ENCODE measurements around the gene PHF13. TPM values are rescaled to one million over a fixed set of nuclear protein-coding genes. Genes with fewer than 3 reads are reported as not detected.

The PHF13 gene
- total RNA-seq, 1 experiment from 2014 or later: 37.8 TPM

- BruUV-seq (replicated peaks): no TSS peak
- peak within 1 kb of the TSS; percentile 76 for H3K27ac ChIP-seq (ENCODE audit: low read depth, low read length, poor library complexity, severe bottlenecking)
- peak; percentile 91 for DNase-seq (ENCODE audit: low spot score)
- peaks cover 4% of the 10 kb centered on the region for H3K4me1 ChIP-seq (ENCODE audit: insufficient read depth, low read length, poor library complexity, severe bottlenecking)
- H3K9me3 ChIP-seq (ENCODE audit: low read depth, low read length, poor library complexity, severe bottlenecking): no peaks in the 10 kb centered on the region
- intact Hi-C loops (cut with micrococcal nuclease; ENCODE audit: unreplicated experiment): no loop called here
- CTCF ChIA-PET: interaction anchor here (0.7 kb wide), 1 partner anchor 610 kb away, joined by 3 read pairs; no protein-coding TSS in a partner anchor
- no peaks in the 10 kb centered on the region for H3K27me3 ChIP-seq (replicated peaks; ENCODE audit: insufficient read depth, low read depth, low read length, poor library complexity)
- H3K36me3 ChIP-seq (ENCODE audit: insufficient read depth, low read length, poor library complexity, severe bottlenecking): peaks cover 55% of the 10 kb centered on the region
- TF ChIP-seq, protein P1, sequence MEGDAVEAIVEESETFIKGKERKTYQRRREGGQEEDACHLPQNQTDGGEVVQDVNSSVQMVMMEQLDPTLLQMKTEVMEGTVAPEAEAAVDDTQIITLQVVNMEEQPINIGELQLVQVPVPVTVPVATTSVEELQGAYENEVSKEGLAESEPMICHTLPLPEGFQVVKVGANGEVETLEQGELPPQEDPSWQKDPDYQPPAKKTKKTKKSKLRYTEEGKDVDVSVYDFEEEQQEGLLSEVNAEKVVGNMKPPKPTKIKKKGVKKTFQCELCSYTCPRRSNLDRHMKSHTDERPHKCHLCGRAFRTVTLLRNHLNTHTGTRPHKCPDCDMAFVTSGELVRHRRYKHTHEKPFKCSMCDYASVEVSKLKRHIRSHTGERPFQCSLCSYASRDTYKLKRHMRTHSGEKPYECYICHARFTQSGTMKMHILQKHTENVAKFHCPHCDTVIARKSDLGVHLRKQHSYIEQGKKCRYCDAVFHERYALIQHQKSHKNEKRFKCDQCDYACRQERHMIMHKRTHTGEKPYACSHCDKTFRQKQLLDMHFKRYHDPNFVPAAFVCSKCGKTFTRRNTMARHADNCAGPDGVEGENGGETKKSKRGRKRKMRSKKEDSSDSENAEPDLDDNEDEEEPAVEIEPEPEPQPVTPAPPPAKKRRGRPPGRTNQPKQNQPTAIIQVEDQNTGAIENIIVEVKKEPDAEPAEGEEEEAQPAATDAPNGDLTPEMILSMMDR (conservative IDR thresholded peaks at IDR 0.05; ENCODE audit: low read depth, low read length): 0 out of 2 replicates have a peak, but pooled peaks have one; percentile 15
- TF ChIP-seq EZH2 (IDR thresholded peaks at IDR 0.05; ENCODE audit: borderline replicate concordance, low read depth, low read length, poor library complexity, severe bottlenecking): no peak
- H3K4me3 ChIP-seq (ENCODE audit: low read depth, low read length, poor library complexity, severe bottlenecking): peak within 1 kb of the TSS; percentile 64
- POLR2A ChIA-PET (ENCODE audit: low non-redundant PET): no interaction called here
Observed at GRCh38 chr1:6624710-6625583, 11.4 kb downstream of the PHF13 start, which contains the start of gene THAP3. Gene THAP3, plus strand, starts transcription at chr1:6624868. Its CDS starts 351 bp downstream, at chr1:6625219.

GRCh38 chr1:6625584-6626149, 12.1 kb downstream of the PHF13 start:
- H3K9me3 ChIP-seq (ENCODE audit: low read depth, low read length, poor library complexity, severe bottlenecking): no peaks in the 10 kb centered on the region
- H3K27me3 ChIP-seq (replicated peaks; ENCODE audit: insufficient read depth, low read depth, low read length, poor library complexity): no peaks in the 10 kb centered on the region
- H3K36me3 ChIP-seq (ENCODE audit: insufficient read depth, low read length, poor library complexity, severe bottlenecking): peaks cover 55% of the 10 kb centered on the region
- peak overlapping the region; percentile 64 for H3K4me3 ChIP-seq (ENCODE audit: low read depth, low read length, poor library complexity, severe bottlenecking)
- TF ChIP-seq, protein P1 (conservative IDR thresholded peaks at IDR 0.05; ENCODE audit: low read depth, low read length): no peak
- TF ChIP-seq EZH2 (IDR thresholded peaks at IDR 0.05; ENCODE audit: borderline replicate concordance, low read depth, low read length, poor library complexity, severe bottlenecking): no peak
- peak; percentile 33 for DNase-seq (ENCODE audit: low spot score)
- H3K4me1 ChIP-seq (ENCODE audit: insufficient read depth, low read length, poor library complexity, severe bottlenecking): peaks cover 4% of the 10 kb centered on the region
- intact Hi-C loops (cut with micrococcal nuclease; ENCODE audit: unreplicated experiment): no loop called here
- ChIA-PET CTCF (no interaction called here), POLR2A (ENCODE audit: low non-redundant PET) (no interaction called here)
- H3K27ac ChIP-seq (ENCODE audit: low read depth, low read length, poor library complexity, severe bottlenecking): peak overlapping the region; percentile 76
- BruUV-seq (replicated peaks): no TSS peak

- Histone ChIP-seq H3K36me3 (ENCODE audit: insufficient read depth, low read length, poor library complexity, severe bottlenecking) (peaks cover 48% of the 10 kb centered on the region), H3K4me1 (ENCODE audit: insufficient read depth, low read length, poor library complexity, severe bottlenecking) (peaks cover 4% of the 10 kb centered on the region), H3K27ac (ENCODE audit: low read depth, low read length, poor library complexity, severe bottlenecking) (no peak overlapping the region), H3K4me3 (ENCODE audit: low read depth, low read length, poor library complexity, severe bottlenecking) (no peak overlapping the region), H3K27me3 (replicated peaks; ENCODE audit: insufficient read depth, low read depth, low read length, poor library complexity) (no peaks in the 10 kb centered on the region), H3K9me3 (ENCODE audit: low read depth, low read length, poor library complexity, severe bottlenecking) (no peaks in the 10 kb centered on the region)
- DNase-seq (ENCODE audit: low spot score): no peak
- CTCF ChIA-PET: no interaction called here
- BruUV-seq (replicated peaks): no TSS peak
- intact Hi-C loops (cut with micrococcal nuclease; ENCODE audit: unreplicated experiment): no loop called here
- POLR2A ChIA-PET (ENCODE audit: low non-redundant PET): no interaction called here
- TF ChIP-seq, protein P1 (conservative IDR thresholded peaks at IDR 0.05; ENCODE audit: low read depth, low read length): no peak
- no peak for TF ChIP-seq EZH2 (IDR thresholded peaks at IDR 0.05; ENCODE audit: borderline replicate concordance, low read depth, low read length, poor library complexity, severe bottlenecking)
Observed at GRCh38 chr1:6627031-6627430, 13.5 kb downstream of the PHF13 start.

Measured in A673 (cell line).